HEK293 (cell line): ENCODE data around the gene ZNF292.

ENCODE experiments used
- CTCF ChIA-PET: fragments of 350-600 bp; formaldehyde crosslinking; extraction: SDS; loops from one replicate; lab custom pipeline; 2021; ENCODE audit warnings: antibody characterized with exemption; lab: Yijun Ruan, JAX
- POLR2A ChIA-PET: fragments of 300-600 bp; formaldehyde crosslinking; extraction: SDS; loops from one replicate; lab custom pipeline; 2020; ENCODE audit warnings: antibody characterized with exemption, inconsistent platforms; lab: Yijun Ruan, JAX
- H3K27ac ChIP-seq: fragments of 200-500 bp; sonication (Bioruptor generic); 2 replicates; pipeline ENCODE4 v1.5.1; 2014; ENCODE audit warnings: low read depth, low read length, control low read depth, inconsistent platforms; ENCODE audit errors: extremely low read depth
- H3K36me3 ChIP-seq, 2 experiments: fragments of 200-500 bp in 1 of 2; sonication (Bioruptor generic) in 1 of 2; 1 replicate in 1 of 2; 2 replicates in 1 of 2; pipeline ENCODE4 v1.5.1; 2014 to 2017; ENCODE audit warnings: inconsistent platforms in 2 of 2, low read length in 2 of 2; ENCODE audit not compliant: control insufficient read depth in 2 of 2, insufficient read depth in 1 of 2
- H3K4me1 ChIP-seq: fragments of 200-500 bp; sonication (Bioruptor generic); 2 replicates; pipeline ENCODE4 v1.5.1; 2014; ENCODE audit warnings: mild to moderate bottlenecking, low read length, inconsistent platforms; ENCODE audit not compliant: control insufficient read depth, insufficient read depth
- H3K4me3 ChIP-seq: 2 replicates; pipeline ENCODE4 v1.5.1; 2011; ENCODE audit warnings: low read depth, mild to moderate bottlenecking, control low read depth, low read length, moderate library complexity
- H3K9me3 ChIP-seq: fragments of 200-500 bp; sonication (Bioruptor generic); 2 replicates; pipeline ENCODE4 v1.5.1; 2014; ENCODE audit warnings: low read depth, low read length, inconsistent platforms; ENCODE audit not compliant: control insufficient read depth, insufficient read depth
- BCL11B ChIP-seq: fragments of 450-650 bp; formaldehyde crosslinking; IDR thresholded peaks from 2 replicates; pipeline ENCODE4 v1.5.1; 2016; ENCODE audit warnings: low read depth, missing biosample characterization, missing genetic modification characterization
- GLIS1 ChIP-seq: fragments of 450-650 bp; formaldehyde crosslinking; IDR thresholded peaks from 2 replicates; pipeline ENCODE4 v1.5.1; 2016; ENCODE audit warnings: missing biosample characterization, missing genetic modification characterization
- HOXA7 ChIP-seq: sonication (generic); formaldehyde crosslinking; IDR thresholded peaks from 2 replicates; pipeline ENCODE4 v1.8.1; 2022; ENCODE audit warnings: missing genetic modification reagents, borderline replicate concordance
- HOXC10 ChIP-seq: sonication (generic); formaldehyde crosslinking; IDR thresholded peaks from 2 replicates; pipeline ENCODE4 v1.8.1; 2023; ENCODE audit warnings: mild to moderate bottlenecking, missing genetic modification reagents
- SALL2 ChIP-seq: fragments of 450-650 bp; formaldehyde crosslinking; IDR thresholded peaks from 2 replicates; pipeline ENCODE4 v1.5.0; 2017; ENCODE audit warnings: missing biosample characterization, mild to moderate bottlenecking, missing genetic modification characterization, borderline replicate concordance
- SCRT2 ChIP-seq: fragments of 450-650 bp; formaldehyde crosslinking; IDR thresholded peaks from 2 replicates; pipeline ENCODE4 v1.5.1; 2016; ENCODE audit warnings: missing biosample characterization, missing genetic modification characterization
- SETDB1 ChIP-seq: IDR thresholded peaks from one replicate; pipeline ENCODE4 v1.6.1; 2017; ENCODE audit warnings: mild to moderate bottlenecking, low read length, moderate library complexity, mixed read lengths; ENCODE audit not compliant: insufficient read length
- ZFP3 ChIP-seq: fragments of 450-650 bp; formaldehyde crosslinking; IDR thresholded peaks from 2 replicates; pipeline ENCODE4 v1.5.1; 2016; ENCODE audit warnings: low read depth, missing biosample characterization, missing genetic modification characterization
- ZNF114 ChIP-seq: fragments of 450-650 bp; formaldehyde crosslinking; IDR thresholded peaks from 2 replicates; pipeline ENCODE4 v1.5.0; 2017; ENCODE audit warnings: missing biosample characterization, missing genetic modification characterization
- ZNF146 ChIP-seq: fragments of 450-650 bp; formaldehyde crosslinking; IDR thresholded peaks from 2 replicates; pipeline ENCODE4 v1.5.1; 2016; ENCODE audit warnings: missing biosample characterization, missing genetic modification characterization
- ZNF184 ChIP-seq: fragments of 450-650 bp; IDR thresholded peaks from 2 replicates; pipeline ENCODE4 v1.5.1; 2018; ENCODE audit warnings: missing biosample characterization, mild to moderate bottlenecking, missing genetic modification characterization
- ZNF23 ChIP-seq: fragments of 450-650 bp; formaldehyde crosslinking; IDR thresholded peaks from 2 replicates; pipeline ENCODE4 v1.5.1; 2016; ENCODE audit warnings: missing biosample characterization, missing genetic modification characterization, borderline replicate concordance
- ZNF24 ChIP-seq: fragments of 450-650 bp; formaldehyde crosslinking; IDR thresholded peaks from 2 replicates; pipeline ENCODE4 v1.5.1; 2016; ENCODE audit warnings: missing biosample characterization, missing genetic modification characterization
- ZNF335 ChIP-seq: fragments of 450-650 bp; formaldehyde crosslinking; conservative IDR thresholded peaks from 2 replicates; pipeline ENCODE4 v1.5.1; 2016; ENCODE audit warnings: missing biosample characterization, missing genetic modification characterization
- TF ChIP-seq, protein P1 (sequence below): fragments of 450-650 bp; IDR thresholded peaks from 2 replicates; pipeline ENCODE4 v1.5.1; 2018; ENCODE audit warnings: missing biosample characterization, missing genetic modification characterization
- TF ChIP-seq, protein P2 (sequence below): fragments of 450-650 bp; formaldehyde crosslinking; IDR thresholded peaks from 2 replicates; pipeline ENCODE4 v1.5.1; 2016; ENCODE audit warnings: missing biosample characterization, missing genetic modification characterization, borderline replicate concordance
- TF ChIP-seq, protein P3 (sequence below): fragments of 450-650 bp; formaldehyde crosslinking; IDR thresholded peaks from 2 replicates; pipeline ENCODE4 v1.5.1; 2017; ENCODE audit warnings: missing biosample characterization, missing genetic modification characterization
- TF ChIP-seq, protein P4 (sequence below): fragments of 450-650 bp; formaldehyde crosslinking; IDR thresholded peaks from 2 replicates; pipeline ENCODE4 v1.5.1; 2016; ENCODE audit warnings: missing biosample characterization, missing genetic modification characterization
- TF ChIP-seq, protein P5 (sequence below): sonication (generic); formaldehyde crosslinking; IDR thresholded peaks from 2 replicates; pipeline ENCODE4 v1.8.1; 2022; ENCODE audit warnings: mild to moderate bottlenecking, moderate library complexity, missing genetic modification reagents

The ZNF292 gene

DNA sequence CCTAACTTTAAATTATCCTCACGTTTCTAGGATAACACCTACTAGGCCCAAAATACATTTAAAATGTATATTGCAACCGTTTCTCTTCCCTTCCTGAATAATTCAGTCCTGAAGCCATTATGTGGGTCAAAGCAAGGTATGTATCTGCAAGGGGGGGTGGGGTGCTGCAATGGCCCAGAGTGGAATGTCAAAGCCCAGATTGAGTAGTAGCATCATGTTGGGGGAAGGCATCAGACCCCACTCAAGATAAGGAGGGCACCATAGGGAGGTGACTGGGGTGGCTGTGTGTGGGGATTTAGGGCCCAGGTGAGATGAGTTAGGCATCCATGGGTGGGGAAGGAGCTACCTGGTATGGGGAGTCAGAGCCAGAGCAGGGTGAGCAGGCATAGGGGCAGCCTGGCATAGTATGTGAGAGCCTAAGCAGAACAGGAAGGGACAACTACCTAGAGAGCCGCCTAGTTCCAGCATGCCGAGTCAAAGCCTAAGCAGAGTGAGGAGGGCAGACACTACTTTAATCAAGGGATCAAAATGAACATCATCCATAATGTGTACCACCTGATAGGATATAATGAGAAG is 48.2 kb downstream of the ZNF292 start:
- CTCF ChIA-PET: interaction anchor here (1.0 kb wide), 1 partner anchor 22 kb away, joined by 3 read pairs; no protein-coding TSS in a partner anchor
- no peak for TF ChIP-seq ZNF114 (tag by site-specific recombination)
- no peak for TF ChIP-seq ZNF335
- TF ChIP-seq ZNF24 (tag by site-specific recombination): no peak
- TF ChIP-seq ZNF184 (tag by site-specific recombination): no peak
- no peak for TF ChIP-seq SCRT2
- TF ChIP-seq GLIS1: no peak
- TF ChIP-seq ZFP3 (tag by site-specific recombination): no peak
- TF ChIP-seq, protein P1, sequence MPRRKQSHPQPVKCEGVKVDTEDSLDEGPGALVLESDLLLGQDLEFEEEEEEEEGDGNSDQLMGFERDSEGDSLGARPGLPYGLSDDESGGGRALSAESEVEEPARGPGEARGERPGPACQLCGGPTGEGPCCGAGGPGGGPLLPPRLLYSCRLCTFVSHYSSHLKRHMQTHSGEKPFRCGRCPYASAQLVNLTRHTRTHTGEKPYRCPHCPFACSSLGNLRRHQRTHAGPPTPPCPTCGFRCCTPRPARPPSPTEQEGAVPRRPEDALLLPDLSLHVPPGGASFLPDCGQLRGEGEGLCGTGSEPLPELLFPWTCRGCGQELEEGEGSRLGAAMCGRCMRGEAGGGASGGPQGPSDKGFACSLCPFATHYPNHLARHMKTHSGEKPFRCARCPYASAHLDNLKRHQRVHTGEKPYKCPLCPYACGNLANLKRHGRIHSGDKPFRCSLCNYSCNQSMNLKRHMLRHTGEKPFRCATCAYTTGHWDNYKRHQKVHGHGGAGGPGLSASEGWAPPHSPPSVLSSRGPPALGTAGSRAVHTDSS: no peak
- TF ChIP-seq SETDB1: no peak
- TF ChIP-seq, protein P2, sequence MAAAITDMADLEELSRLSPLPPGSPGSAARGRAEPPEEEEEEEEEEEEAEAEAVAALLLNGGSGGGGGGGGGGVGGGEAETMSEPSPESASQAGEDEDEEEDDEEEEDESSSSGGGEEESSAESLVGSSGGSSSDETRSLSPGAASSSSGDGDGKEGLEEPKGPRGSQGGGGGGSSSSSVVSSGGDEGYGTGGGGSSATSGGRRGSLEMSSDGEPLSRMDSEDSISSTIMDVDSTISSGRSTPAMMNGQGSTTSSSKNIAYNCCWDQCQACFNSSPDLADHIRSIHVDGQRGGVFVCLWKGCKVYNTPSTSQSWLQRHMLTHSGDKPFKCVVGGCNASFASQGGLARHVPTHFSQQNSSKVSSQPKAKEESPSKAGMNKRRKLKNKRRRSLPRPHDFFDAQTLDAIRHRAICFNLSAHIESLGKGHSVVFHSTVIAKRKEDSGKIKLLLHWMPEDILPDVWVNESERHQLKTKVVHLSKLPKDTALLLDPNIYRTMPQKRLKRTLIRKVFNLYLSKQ (tag by site-specific recombination): no peak
- no peak for TF ChIP-seq SALL2 (tag by site-specific recombination)
- TF ChIP-seq, protein P3, sequence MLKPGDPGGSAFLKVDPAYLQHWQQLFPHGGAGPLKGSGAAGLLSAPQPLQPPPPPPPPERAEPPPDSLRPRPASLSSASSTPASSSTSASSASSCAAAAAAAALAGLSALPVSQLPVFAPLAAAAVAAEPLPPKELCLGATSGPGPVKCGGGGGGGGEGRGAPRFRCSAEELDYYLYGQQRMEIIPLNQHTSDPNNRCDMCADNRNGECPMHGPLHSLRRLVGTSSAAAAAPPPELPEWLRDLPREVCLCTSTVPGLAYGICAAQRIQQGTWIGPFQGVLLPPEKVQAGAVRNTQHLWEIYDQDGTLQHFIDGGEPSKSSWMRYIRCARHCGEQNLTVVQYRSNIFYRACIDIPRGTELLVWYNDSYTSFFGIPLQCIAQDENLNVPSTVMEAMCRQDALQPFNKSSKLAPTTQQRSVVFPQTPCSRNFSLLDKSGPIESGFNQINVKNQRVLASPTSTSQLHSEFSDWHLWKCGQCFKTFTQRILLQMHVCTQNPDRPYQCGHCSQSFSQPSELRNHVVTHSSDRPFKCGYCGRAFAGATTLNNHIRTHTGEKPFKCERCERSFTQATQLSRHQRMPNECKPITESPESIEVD: no peak
- TF ChIP-seq HOXC10 (CRISPR knock-in tag): no peak
- TF ChIP-seq, protein P4, sequence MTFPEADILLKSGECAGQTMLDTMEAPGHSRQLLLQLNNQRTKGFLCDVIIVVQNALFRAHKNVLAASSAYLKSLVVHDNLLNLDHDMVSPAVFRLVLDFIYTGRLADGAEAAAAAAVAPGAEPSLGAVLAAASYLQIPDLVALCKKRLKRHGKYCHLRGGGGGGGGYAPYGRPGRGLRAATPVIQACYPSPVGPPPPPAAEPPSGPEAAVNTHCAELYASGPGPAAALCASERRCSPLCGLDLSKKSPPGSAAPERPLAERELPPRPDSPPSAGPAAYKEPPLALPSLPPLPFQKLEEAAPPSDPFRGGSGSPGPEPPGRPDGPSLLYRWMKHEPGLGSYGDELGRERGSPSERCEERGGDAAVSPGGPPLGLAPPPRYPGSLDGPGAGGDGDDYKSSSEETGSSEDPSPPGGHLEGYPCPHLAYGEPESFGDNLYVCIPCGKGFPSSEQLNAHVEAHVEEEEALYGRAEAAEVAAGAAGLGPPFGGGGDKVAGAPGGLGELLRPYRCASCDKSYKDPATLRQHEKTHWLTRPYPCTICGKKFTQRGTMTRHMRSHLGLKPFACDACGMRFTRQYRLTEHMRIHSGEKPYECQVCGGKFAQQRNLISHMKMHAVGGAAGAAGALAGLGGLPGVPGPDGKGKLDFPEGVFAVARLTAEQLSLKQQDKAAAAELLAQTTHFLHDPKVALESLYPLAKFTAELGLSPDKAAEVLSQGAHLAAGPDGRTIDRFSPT: no peak
- no peak for TF ChIP-seq ZNF23 (tag by site-specific recombination)
- TF ChIP-seq ZNF146 (tag by site-specific recombination): no peak
- TF ChIP-seq, protein P5, sequence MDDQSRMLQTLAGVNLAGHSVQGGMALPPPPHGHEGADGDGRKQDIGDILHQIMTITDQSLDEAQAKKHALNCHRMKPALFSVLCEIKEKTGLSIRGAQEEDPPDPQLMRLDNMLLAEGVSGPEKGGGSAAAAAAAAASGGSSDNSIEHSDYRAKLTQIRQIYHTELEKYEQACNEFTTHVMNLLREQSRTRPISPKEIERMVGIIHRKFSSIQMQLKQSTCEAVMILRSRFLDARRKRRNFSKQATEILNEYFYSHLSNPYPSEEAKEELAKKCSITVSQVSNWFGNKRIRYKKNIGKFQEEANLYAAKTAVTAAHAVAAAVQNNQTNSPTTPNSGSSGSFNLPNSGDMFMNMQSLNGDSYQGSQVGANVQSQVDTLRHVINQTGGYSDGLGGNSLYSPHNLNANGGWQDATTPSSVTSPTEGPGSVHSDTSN (CRISPR knock-in tag): no peak
- no peak for TF ChIP-seq BCL11B (tag by site-specific recombination)
- TF ChIP-seq HOXA7 (CRISPR knock-in tag): no peak
- TF ChIP-seq, all 188 proteins: peak for 0
- POLR2A ChIA-PET: no interaction called here
- Histone ChIP-seq H3K36me3 (peaks cover 0 to 6% of the 10 kb centered on the region in 2 experiments; a peak in 1 of 3 replicates), H3K27ac (no peak overlapping the region), H3K4me3 (no peak overlapping the region), H3K4me1 (no peaks in the 10 kb centered on the region), H3K9me3 (no peaks in the 10 kb centered on the region)
